T-helper 2 cell treated with Interferon-gamma antibody and Interleukin-4, amounts not matched to agents 100 ng/mL and 5 ng/mL, for 36 hours (primary cell): ENCODE data around the gene DPM1. TPM values are rescaled to one million over a fixed set of nuclear protein-coding genes. Genes with fewer than 3 reads are reported as not detected.
"Not testable (repeated sequence)": the region's sequence is repeated elsewhere in the genome, so short reads cannot be mapped to it uniquely, and the experiment has no call there.

Source experiments
- intact Hi-C: fragments of 100-400 bp; cut with micrococcal nuclease; formaldehyde crosslinking; loops from one replicate; pipeline ENCODE4 v1.15.1; 2023
- total RNA-seq: library from RNA; stranded (reverse); gene quantifications from 2 replicates; pipeline ENCODE4 v1.2.3, GENCODE V29; 2022

DPM1 gene
- total RNA-seq, 1 donor from 2014 or later = 40.9 TPM

DNA sequence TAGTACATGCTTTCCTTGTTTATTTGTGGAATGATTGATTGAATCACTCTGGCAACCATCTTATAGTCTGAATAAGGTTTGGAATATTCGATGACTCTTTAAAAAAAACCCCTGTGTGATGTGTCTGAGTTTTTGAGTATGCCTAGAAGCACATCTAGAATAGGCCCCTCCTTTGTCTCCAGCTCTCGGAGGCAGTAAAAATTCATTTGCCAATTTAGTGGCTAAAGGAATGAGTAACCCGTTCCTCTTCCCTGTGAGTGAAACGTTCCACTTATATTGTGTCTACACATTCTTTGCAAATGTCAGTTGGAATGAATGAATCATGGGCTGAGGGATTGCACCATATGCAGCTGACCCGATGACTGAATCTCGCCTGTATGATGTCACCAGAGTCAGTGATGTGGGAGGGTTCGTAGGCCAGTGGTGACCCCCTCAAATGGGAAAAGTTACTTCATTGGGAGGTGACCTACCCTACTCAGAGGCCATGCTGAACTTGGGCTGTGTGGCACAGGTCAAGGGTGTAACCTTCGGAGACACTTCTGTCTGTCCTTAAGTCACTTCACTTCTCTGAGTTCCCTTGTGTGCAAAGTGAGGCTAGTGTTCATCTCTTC lies 21.8 kb upstream of the DPM1 start:
- intact Hi-C loops = no loop called here

DNA sequence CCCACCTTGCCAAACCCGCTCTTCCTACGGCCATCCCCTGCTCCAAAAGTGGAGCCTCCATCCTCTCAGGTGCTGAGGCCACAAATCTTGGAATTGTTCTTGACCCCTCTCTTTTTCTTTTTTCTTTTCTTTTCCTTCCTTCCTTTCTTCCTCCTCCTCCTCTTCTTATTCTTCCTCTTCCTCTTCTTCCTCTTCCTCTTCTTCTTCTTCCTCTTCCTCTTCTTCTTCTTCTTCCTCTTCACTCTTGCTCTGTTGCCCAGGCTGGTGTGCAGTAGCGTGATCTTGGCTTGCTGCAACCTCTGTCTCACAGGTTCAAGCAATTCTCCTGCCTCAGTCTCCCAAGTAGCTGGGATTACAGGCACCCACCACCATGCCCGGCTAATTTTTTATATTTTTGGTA lies 20.2 kb upstream of the DPM1 start:
- intact Hi-C loops = not testable (repeated sequence)

DNA sequence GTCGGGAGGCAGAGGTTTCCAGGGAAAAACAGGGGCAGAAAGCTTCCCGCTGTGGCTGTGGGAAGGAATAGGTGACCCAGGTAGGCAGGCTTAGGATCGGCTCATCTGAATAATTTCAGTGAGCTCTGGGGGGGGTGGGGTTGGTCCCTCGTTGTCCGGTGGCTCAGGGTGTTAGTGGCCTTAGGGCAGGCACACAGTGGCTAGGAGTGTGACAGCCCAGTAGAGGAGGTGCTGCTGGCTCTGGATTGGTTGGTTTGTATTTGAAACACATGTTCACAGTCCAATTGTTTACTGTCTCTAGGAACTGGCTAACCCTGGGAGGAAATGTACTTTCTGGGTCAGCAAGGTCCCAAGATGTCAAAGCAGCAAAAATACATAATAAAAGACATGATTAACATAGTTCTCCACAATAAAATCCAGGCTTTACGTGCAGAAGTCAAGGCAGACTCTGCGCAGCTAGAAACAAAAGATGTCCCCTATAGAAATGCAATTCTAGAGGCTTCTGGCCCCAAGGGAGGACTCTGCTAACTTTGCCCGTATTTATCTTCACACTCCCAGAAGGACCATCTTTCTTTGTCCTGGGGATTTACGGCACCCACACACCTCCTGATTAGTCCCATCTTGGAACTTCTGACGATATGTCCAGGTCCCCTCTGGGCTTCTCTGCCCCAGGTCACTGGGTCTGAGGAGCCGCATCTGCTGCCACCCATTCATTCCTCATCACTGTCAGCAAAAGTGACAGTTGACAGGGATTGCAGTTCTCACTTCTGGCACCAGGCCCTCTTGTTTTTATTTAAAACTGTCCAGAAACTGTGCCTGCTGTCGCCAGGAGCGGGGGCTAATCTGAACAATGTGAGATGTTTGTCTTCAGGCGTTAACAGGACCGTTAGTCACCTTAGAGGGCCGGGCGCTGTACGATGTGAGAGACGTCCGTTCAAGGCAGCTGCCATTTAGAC lies 19.0 kb upstream of the DPM1 start:
- intact Hi-C loops = no loop called here

DNA sequence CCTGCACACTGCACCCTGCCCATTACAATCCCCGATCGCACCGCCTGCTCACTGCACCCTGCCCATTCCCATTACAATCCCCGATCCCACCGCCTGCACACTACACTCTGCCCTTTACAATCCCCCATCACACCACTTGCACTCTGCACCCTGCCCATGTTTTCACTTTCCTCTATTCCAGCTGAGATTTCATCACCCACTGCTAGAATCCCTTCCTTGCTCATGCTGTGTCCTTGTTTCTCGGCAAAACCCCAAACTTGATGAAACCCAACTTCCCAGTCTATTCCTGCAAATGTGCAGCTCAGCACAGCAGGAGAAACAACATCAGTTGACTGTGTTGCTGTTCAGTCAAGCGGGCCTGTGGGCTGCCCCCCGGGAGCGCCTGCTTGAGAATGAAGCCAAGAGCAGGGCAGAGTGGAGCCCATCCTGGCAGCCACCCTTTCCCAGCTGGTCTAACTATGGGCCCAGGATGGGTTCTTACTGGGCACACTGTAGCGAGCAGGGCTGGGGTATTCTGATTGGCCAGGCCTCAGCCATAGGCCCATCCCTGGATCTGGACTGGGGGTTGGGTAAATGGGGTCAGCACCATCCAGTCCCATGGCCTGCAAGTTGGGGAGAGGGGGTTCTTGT lies 17.5 kb upstream of the DPM1 start:
- intact Hi-C loops = no loop called here

DNA sequence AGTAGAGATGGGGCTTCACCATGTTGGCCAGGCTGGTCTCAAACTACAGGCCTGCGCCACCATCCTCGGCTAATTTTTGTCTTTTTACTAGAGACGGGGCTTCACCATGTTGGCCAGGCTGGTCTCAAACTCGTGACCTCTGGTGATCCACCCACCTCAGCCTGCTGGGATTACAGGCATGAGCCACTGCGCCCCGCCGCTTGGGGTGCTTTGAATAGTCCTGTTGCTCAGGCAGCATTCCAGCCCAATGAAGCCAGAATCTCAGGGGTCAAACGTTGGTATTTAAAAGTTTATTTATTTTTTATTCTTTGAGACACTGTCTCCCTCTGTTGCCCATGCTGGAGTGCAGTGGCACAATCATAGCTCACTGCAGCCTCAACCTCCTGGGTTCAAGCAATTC lies 11.6 kb upstream of the DPM1 start:
- intact Hi-C loops = no loop called here

DNA sequence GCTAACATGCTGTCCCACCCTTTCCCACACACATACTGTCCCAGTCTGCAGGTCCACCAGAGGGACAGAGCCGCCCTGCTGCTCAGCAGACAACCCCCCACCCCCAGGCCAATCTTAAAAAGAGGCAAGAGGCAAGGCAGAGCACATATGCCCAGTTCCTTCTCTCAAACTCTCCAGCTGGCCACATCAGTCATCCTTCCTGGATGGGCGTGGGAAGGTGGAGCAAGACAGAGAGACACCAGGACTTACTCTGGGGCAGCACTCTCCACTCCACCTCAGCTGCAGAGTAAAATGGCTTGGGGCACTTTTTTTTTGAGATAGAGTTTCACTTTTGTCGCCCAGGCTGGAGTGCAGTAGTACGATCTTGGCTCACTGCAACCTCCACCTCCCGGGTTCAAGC lies 11.1 kb upstream of the DPM1 start:
- intact Hi-C loops = no loop called here

DNA sequence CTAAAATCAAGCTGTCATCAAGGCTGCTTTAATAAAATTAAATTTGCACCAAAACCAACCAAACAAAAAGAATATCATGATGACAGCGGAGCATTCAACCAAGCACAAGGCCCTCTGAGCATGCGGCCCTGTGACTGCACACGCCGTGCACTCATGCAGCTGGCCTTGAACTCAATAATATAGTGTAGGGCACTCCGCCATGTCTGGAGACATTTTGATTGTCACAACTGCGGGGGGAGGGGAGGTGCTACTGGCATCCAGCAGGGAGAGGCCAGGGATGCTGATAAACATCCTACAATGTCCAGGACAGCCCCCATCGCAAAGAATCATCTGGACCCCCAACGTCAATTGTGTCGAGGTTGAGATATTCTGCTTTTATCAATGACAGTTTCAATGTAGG lies 10.0 kb upstream of the DPM1 start:
- intact Hi-C loops = no loop called here

DNA sequence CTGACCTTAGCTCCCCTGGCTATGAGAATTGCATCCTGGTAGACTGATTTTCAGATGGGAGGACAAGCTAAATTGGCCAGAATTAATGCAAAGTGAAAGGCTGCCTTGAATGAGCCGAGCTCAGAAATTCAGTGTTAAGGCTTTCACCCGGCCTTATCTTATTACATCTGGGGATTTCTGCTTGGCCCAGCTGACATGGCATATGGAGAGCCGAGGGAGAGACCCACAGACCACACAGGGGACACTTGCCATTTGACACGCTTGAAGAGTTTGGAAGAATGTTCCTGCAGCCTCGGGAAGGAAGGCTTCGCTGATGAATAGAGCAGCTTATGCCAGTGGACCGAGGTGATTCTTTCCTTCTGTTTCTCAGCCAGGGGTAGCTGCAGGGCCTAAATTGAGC lies 9.3 kb upstream of the DPM1 start:
- intact Hi-C loops = no loop called here

DNA sequence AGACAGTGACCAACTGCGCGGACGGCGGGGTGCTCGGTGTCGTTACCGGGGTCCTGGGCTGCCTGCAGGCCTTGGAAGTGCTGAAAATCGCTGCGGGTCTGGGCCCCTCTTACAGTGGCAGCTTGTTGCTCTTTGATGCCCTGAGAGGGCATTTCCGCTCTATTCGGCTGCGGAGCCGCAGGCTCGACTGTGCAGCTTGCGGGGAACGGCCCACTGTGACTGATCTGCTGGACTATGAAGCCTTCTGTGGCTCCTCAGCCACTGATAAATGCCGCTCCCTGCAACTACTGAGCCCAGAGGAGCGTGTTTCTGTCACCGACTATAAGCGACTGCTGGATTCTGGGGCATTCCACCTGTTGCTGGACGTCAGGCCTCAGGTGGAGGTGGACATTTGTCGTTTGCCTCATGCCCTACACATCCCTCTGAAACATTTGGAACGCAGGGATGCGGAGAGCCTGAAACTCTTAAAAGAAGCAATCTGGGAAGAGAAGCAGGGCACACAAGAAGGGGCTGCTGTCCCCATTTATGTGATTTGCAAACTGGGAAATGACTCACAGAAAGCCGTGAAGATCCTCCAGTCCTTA lies 1.3 kb upstream of the DPM1 start:
- intact Hi-C loops = loop anchor here (10.0 kb wide), 1 partner anchor 445 kb away; the partner anchor contains the start of gene PTPN1

DNA sequence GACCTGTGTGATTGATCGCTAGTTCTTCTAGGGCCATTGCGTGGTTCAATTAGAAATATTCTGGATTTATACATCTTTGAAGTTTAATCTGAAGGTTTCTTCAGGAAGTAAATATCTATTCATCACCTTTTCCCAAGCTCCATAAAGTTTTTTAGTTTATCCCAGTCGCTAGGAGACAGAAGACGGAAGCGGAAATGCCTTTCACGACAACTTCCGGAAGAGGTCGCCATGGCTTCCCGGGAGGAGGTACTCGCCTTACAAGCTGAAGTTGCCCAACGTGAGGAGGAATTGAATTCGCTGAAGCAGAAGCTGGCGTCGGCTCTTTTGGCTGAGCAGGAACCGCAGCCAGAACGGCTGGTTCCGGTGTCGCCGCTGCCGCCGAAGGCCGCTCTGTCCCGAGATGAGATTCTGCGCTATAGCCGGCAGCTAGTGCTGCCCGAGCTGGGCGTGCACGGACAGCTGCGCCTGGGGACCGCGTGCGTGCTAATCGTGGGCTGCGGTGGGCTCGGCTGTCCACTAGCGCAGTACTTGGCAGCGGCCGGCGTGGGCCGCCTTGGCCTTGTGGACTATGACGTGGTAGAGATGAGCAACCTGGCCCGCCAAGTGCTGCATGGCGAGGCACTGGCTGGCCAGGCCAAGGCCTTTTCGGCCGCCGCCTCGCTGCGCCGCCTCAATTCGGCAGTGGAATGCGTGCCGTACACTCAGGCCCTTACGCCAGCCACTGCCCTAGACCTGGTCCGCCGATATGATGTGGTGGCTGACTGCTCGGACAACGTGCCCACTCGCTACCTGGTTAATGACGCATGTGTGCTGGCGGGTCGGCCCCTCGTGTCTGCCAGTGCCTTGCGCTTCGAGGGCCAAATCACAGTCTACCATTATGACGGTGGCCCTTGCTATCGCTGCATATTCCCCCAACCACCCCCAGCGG lies 547 bp upstream of the DPM1 start, which contains the start of gene MOCS3:
Gene MOCS3 (plus strand): TSS at position 204 of the 928 bp plus-strand sequence. CDS start 25 bp downstream, at position 229.
- intact Hi-C loops = loop anchor here (1.0 to 10.0 kb wide), 3 partner anchors 28 to 444 kb away; partner anchors contain the start of genes ADNP, PARD6B and PTPN1

DNA sequence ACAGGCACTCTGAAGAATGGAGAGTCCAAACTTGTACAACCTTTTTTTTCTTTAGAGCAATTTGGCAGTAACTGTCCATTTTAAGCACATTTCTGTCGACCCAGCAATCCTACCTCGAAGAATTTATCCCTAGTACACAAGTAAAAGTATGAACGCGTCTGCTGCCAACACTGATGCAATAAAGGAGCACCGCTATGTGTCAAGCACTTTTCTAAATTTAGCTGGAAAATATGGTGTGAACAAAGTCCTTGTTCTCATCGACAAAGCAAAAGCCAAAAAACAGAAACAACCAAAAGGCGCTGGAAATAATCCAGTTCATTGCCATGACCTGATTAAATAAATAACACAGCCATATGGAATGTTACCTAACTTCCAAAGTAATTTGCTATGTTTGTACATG lies 1.1 kb downstream of the DPM1 start:
- intact Hi-C loops = loop anchor here (2.0 to 10.0 kb wide), 2 partner anchors 138 to 442 kb away; partner anchors contain the start of gene PTPN1

DNA sequence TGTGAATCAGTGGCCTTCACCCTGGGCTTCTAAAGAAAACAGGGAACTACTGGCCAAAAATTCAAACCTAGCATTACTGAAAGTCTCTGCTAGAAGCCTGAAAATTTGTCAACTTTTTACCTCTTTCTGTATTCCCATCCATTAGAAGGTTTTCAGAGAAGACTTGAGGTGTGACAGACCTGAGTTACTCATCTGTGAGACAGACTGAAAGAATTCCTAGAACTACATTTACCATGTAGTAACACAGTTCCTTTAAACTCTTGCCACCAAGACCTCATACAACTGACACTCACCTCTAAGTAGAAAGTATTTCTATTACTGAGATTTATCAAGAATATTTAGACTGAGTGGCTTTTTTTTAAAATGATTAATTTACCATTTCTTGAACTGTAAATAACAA lies 4.5 kb downstream of the DPM1 start:
- intact Hi-C loops = loop anchor here (10.0 kb wide), 1 partner anchor 439 kb away; the partner anchor contains the start of gene PTPN1

DNA sequence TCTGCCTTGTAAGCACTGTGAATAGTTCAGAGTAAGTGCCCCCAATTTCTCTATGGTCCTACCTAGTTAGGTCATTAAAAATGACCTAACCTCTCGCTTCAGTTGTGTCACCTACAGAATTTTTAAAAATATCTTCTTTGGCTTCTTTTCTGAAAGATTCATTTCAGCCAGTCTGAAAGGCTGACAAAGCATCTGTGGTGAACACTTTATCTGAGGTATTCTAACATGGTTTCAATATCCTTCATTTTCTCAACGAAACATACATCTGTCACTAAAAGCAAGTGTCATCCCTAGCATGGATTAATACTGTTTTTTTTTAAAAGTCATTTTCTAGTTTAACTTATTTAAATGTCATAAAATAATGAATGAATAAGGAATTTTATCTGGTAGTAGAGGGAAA lies 5.1 kb downstream of the DPM1 start:
- intact Hi-C loops = loop anchor here (10.0 kb wide), 1 partner anchor 438 kb away; the partner anchor contains the start of gene PTPN1

DNA sequence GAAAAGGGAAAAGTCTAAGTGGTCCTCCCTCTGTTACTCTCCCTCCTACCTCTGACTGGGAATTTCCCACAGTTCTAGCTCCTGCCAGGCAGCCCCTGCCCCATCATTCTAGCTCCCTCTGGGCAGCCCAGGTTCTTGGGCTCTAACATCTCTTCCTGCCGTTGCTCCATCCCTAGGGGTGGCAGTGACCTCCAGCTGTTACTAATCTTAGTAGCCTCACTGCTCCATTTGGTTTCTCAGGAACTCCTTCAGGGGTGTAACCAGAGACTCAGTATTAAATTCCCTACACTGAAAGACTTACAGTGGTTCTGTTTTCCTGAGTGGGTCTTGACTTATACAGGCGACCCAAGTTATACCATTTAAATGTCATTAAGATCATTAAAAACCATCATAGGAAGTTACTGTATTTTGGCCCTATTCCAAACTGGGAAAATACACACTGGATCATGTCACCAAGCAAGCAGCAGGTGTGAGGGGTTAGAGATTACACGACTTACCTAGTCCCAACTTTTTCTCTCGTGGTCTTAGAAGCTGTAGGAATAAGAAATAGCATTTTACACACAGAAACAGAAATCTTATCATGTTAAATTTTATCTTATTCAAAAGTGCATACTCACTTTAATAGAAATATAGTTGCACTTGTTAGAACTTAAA lies 10.1 kb downstream of the DPM1 start:
- intact Hi-C loops = no loop called here

DNA sequence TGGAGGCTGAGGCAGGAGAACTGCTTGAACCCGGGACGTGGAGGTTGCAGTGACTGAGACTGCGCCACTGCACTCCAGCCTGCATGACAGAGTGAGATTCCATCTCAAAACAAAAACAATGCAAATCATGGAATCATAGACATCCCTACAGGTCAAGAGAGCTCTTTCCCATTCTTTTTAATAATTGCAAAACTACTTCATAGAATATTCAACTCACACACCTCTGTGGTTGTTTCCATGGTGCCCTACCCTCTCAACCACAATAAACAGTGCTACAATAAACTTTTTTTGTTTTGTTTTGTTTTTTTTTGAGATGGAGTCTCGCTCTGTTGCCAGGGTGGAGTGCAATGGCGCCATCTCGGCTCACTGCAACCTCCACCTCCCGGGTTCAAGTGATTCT lies 15.3 kb downstream of the DPM1 start:
- intact Hi-C loops = no loop called here

DNA sequence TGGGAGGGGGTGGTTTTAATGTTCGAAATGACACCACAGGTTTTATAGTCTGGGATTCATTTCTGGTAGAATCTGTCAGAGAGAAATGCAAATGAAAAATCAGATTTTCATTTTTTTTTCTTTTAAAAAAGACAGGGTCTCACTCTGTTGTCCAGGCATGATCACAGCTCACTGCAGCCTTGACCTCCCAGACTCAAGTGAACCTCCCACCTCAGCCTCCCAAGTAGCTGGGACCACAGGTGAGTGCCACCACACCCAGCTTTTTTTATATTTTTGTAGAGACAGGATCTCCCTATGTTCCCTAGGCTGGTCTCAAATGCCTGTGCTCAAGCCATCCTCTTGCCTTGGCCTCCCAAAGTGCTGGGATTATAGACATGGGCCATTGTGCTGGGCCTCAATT lies 24.7 kb downstream of the DPM1 start:
- intact Hi-C loops = loop anchor here (5.0 kb wide), 1 partner anchor 469 kb away; no protein-coding TSS in a partner anchor

DNA sequence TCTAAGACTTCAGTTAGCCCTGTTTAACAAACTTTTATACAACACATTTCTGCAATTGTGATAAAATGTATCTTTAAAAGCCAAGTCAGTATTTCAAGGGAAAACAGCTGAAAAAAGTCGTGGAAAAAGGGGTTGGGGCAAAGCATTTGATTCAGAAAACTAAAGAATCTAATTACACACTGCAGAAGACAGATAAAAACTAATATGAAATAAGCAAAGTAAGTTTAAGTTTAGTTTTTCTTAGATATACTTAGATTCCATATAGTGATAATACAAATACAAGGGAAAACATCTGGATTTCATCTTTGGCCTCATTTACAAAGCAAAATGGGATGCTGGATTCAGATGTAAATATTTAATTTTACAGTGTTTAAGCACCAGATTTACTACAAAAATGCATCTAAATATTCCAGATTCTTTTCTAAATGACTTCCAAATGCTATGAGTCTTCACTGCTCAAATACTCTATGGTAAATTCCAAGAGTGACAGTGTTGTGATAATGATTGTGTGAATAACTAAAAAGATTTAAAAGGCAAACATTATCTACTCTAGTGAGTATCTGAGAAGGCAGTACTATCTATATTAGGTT lies 25.5 kb downstream of the DPM1 start:
- intact Hi-C loops = loop anchor here (5.0 kb wide), 1 partner anchor 470 kb away; no protein-coding TSS in a partner anchor

DNA sequence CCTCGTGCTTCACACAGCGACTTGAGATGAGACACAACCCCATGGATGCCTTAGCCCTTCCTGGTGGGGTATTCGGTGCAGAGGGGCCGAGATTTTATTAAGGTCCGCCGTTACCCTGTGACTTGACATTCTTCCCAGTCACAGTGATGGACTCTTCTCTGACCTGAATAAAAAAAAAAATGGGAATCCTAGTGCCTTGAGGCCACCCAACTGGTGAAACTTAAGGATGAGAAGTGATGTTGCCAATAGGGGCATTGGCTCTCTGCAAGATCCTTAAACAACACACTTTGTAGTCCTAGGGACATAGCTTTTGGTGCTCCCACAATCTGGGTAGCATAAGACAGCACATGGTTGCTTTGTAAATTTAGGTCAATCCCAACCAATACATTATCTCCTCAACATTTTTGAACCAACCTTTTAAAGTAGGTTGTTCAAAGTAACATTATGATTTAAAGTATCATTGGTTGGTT lies 26.3 kb downstream of the DPM1 start:
- intact Hi-C loops = loop anchor here (5.0 kb wide), 1 partner anchor 470 kb away; no protein-coding TSS in a partner anchor
